GM21576 (cell line): ENCODE results near the gene SOX6.

Experiments
- ATAC-seq: cut with Tn5 transposase; IDR thresholded peaks from one replicate; pipeline ENCODE4 v1.9.1; 2021; ENCODE audit warnings: mild to moderate bottlenecking, moderate library complexity; ENCODE audit not compliant: unreplicated experiment

The SOX6 gene

GRCh38 chr11:16321148-16321547 lies 35.2 kb downstream of the SOX6 start:
- no peak for ATAC-seq

DNA sequence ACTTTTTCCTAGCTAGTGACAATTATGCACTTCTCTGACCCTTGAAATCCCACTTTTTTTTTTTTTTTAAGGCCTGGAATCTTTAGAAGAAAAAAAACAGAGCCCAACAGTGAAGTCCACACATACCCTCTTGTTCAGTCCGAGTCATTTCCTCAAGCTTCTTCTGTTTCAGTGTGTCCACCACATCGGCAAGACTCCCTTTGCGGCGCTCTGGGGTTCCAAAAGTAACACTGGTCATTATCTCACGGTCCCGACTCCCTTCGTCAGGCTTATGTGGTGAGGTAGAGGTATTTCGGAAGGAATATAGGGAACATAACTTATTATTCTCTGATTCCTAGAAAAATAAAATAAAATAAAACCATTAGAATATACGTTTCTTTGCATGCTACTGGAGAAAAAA lies 38.0 kb downstream of the SOX6 start:
- no peak for ATAC-seq

DNA sequence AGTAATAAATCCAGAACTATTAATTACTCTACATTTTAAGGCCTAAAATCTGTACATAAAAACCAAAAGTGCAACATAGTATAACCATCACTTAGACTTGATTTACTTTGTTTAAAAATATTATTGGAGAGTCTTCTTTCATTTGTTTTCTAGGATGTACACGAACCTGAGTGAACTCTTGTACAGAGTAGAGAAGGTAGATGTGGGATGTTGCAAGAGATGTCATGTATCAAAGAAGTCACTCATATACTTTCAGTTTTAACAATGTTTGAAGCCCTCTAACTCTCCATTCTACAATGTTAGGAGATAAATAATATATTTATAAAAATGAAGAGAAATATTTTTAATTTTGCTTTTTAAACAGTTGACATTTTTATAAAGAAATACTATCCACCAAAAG lies 38.6 kb downstream of the SOX6 start:
- ATAC-seq = no peak

- no peak for ATAC-seq
Measured at GRCh38 chr11:16313846-16314245, 42.5 kb downstream of the SOX6 start.

GRCh38 chr11:16312233-16312765 lies 44.0 kb downstream of the SOX6 start:
- no peak for ATAC-seq

DNA sequence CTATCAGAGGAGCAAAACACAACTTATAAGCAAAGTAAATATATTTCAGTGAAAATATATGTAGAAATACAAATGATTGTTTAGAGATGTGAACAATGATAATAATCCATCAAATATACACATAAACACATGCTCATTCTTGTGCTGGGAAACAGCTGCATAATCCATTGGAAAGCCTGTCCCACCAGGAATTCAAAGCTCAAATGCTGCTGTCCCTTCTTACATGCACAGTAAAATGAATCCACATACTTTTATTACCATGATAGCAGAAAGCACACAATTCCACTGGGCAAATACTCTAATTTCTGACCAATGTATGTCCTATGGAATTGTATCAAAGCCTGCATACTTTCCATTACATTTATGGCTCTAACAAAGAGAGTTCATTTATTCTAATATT lies 44.5 kb downstream of the SOX6 start:
- ATAC-seq = no peak

GRCh38 chr11:16310943-16311342 lies 45.4 kb downstream of the SOX6 start:
- ATAC-seq = no peak

DNA sequence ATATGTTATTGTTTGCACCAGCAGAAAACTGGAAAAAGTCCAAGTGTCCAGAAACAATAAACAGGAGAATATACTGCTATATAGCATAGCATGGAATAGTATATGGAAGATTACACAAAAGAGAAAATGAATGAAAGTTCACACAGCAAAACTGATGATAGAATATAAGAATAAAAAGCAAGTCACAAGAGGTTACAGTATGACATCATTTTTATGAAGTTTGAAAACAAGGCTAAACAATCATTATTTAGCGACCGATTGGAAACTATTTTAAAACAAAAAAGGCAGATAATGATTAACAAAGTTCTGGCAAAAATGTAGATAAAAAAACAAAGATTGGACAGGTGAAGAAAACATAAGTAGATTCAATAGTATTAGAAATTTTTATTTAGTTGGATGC lies 47.1 kb downstream of the SOX6 start:
- no peak for ATAC-seq

- ATAC-seq = no peak
Measured at GRCh38 chr11:16301462-16301861, 54.9 kb downstream of the SOX6 start.

GRCh38 chr11:16299884-16300782 lies 56.2 kb downstream of the SOX6 start:
- ATAC-seq = no peak

- no peak for ATAC-seq
Measured at GRCh38 chr11:16299390-16299789, 57.0 kb downstream of the SOX6 start.

- no peak for ATAC-seq
Measured at GRCh38 chr11:16297332-16297731, 59.0 kb downstream of the SOX6 start.

GRCh38 chr11:16296273-16296672 lies 60.1 kb downstream of the SOX6 start:
- ATAC-seq = no peak

- ATAC-seq = no peak
Measured at GRCh38 chr11:16295592-16295991, 60.8 kb downstream of the SOX6 start.

GRCh38 chr11:16293204-16293681 lies 63.1 kb downstream of the SOX6 start:
- no peak for ATAC-seq

DNA sequence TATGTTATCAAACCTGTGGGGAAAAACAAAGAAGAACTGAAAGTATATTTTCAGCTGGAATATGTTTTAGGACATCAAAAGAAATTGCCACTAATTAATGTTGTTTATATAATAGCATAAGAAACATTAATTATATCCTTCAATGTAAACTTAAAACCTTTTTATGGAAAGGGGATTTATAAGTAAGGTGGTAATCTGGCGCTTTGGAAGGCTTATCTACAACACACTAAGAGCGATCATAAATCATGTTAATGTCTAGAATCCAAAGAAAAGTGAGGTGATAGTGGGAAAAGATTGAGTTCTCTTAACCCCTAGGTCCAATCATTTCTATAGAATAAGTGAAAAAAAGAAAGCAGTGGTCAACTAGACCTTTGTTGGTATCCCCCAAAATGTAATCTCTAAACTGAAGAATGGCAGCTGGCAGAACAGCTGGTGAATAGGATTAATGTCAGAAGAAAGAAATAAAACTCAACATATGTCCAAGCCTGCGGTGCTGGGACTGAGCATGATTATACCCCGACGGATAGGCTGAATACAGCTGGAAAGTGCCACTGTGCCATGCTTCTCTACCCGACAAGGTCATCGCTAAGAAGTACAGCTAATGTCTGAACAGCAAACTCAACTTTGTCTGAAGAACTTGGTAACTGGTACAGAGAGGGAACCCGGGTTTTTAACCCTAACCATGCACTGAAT lies 64.0 kb downstream of the SOX6 start:
- ATAC-seq = no peak

GRCh38 chr11:16291729-16292128 lies 64.6 kb downstream of the SOX6 start:
- no peak for ATAC-seq

- no peak for ATAC-seq
Measured at GRCh38 chr11:16289541-16289940, 66.8 kb downstream of the SOX6 start.

- ATAC-seq = no peak
Measured at GRCh38 chr11:16287630-16288280, 68.6 kb downstream of the SOX6 start.

GRCh38 chr11:16286095-16286494 lies 70.3 kb downstream of the SOX6 start:
- ATAC-seq = no peak

- ATAC-seq = no peak
Measured at GRCh38 chr11:16280256-16280682, 76.1 kb downstream of the SOX6 start.
